CD4-positive, alpha-beta T cell (primary cell): ENCODE data around the gene LRRFIP2. TPM values are rescaled to one million over a fixed set of nuclear protein-coding genes. Genes with fewer than 3 reads are reported as not detected.
"Not testable (repeated sequence)": the region's sequence is repeated elsewhere in the genome, so short reads cannot be mapped to it uniquely, and the experiment has no call there.

ENCODE experiments used
- ATAC-seq: fragments of 200-7000 bp; cut with Tn5 transposase; one replicate; pipeline ENCODE4 v1.10.0; 2022; ENCODE audit warnings: mild to moderate bottlenecking; ENCODE audit not compliant: poor library complexity
- CTCF ChIA-PET: fragments of 350-600 bp; sonication (Branson Sonifier 250); formaldehyde crosslinking; loops from one replicate; lab custom pipeline; 2021; ENCODE audit warnings: antibody characterized with exemption, inconsistent platforms; lab: Charles Lee
- POLR2A ChIA-PET: fragments of 350-600 bp; sonication (Branson Sonifier 250); formaldehyde crosslinking; loops from one replicate; lab custom pipeline; 2021; ENCODE audit warnings: antibody characterized with exemption, inconsistent platforms; lab: Charles Lee
- DNase-seq, 14 experiments: peaks; one replicate each; pipeline ENCODE4 v3.0.0-alpha.2; 2013 to 2020; ENCODE audit warnings: mixed read lengths in 2 of 14
- H3K27ac ChIP-seq, 2 donors: one replicate each; pipeline versions ENCODE4 v1.5.1 to v1.7.0; 2013; ENCODE audit warnings: low read length in 2 of 2, low read depth in 1 of 2, mild to moderate bottlenecking in 1 of 2
- H3K27me3 ChIP-seq, 2 experiments: 1 replicate in 1 of 2; 2 replicates in 1 of 2; pipeline versions ENCODE4 v1.6.1 to v1.7.0; 2013; ENCODE audit warnings: low read length in 2 of 2, control low read depth in 1 of 2, mild to moderate bottlenecking in 1 of 2, moderate library complexity in 1 of 2; ENCODE audit not compliant: insufficient read depth in 2 of 2, control insufficient read depth in 1 of 2
- H3K36me3 ChIP-seq: one replicate; pipeline ENCODE4 v1.6.1; 2013; ENCODE audit warnings: low read length, control low read depth; ENCODE audit not compliant: insufficient read depth
- H3K4me1 ChIP-seq: one replicate; pipeline ENCODE4 v1.6.1; 2013; ENCODE audit warnings: low read length, control low read depth; ENCODE audit not compliant: insufficient read depth
- H3K4me3 ChIP-seq: one replicate; pipeline ENCODE4 v1.5.1; 2013; ENCODE audit warnings: mild to moderate bottlenecking, low read length, moderate library complexity
- H3K9me3 ChIP-seq, 2 experiments: 1 replicate in 1 of 2; 2 replicates in 1 of 2; pipeline versions ENCODE4 v1.6.1 to v1.7.0; 2013; ENCODE audit warnings: low read length in 2 of 2, mild to moderate bottlenecking in 2 of 2, control low read depth in 1 of 2, moderate library complexity in 1 of 2; ENCODE audit not compliant: control insufficient read depth in 1 of 2, insufficient read depth in 1 of 2
- H3K27ac Mint-ChIP-seq: one replicate; pipeline ENCODE4 v1.8.0; 2020; ENCODE audit warnings: mixed read lengths
- H3K27me3 Mint-ChIP-seq: one replicate; pipeline ENCODE4 v1.8.0; 2021; ENCODE audit warnings: mixed read lengths
- H3K36me3 Mint-ChIP-seq: one replicate; pipeline ENCODE4 v1.8.0; 2021; ENCODE audit warnings: low read depth, mixed read lengths
- H3K4me1 Mint-ChIP-seq: one replicate; pipeline ENCODE4 v1.8.0; 2021; ENCODE audit warnings: low read depth, mixed read lengths
- H3K4me3 Mint-ChIP-seq: one replicate; pipeline ENCODE4 v1.8.0; 2020; ENCODE audit warnings: mild to moderate bottlenecking, mixed read lengths
- H3K9me3 Mint-ChIP-seq: one replicate; pipeline ENCODE4 v1.8.0; 2020; ENCODE audit warnings: mixed read lengths
- intact Hi-C, 2 experiments: fragments of 100-400 bp; cut with DNase I in 1 of 2; cut with micrococcal nuclease in 1 of 2; formaldehyde crosslinking; loops; one replicate each; pipeline versions ENCODE4 v1.15.1 to v1.9.0; 2023 to 2025; cut with DNase I, micrococcal nuclease
- total RNA-seq, 174 experiments: library from RNA in 2 of 174; stranded (reverse) in 2 of 174; gene quantifications; one replicate each; pipeline ENCODE4 v1.2.3 and lab custom pipeline; 2021 to 2026
- TF ChIP-seq, protein P1 (sequence below): fragments of 200-600 bp; IDR thresholded peaks from one replicate; pipeline ENCODE4 v1.8.0; 2022; ENCODE audit warnings: antibody characterized with exemption, mild to moderate bottlenecking

Gene LRRFIP2
- total RNA-seq, 2 experiments from 2014 or later: 34.2 to 34.8 TPM

GRCh38 chr3:37123292-37123691 is 51.1 kb downstream of the LRRFIP2 start:
- no peak overlapping the region for H3K27ac Mint-ChIP-seq
- H3K4me1 ChIP-seq: no peaks in the 10 kb centered on the region
- no peak for ATAC-seq
- peaks cover 41% of the 10 kb centered on the region for H3K36me3 Mint-ChIP-seq
- no peaks in the 10 kb centered on the region for H3K27me3 Mint-ChIP-seq
- no peaks in the 10 kb centered on the region for H3K9me3 Mint-ChIP-seq
- TF ChIP-seq, protein P1, sequence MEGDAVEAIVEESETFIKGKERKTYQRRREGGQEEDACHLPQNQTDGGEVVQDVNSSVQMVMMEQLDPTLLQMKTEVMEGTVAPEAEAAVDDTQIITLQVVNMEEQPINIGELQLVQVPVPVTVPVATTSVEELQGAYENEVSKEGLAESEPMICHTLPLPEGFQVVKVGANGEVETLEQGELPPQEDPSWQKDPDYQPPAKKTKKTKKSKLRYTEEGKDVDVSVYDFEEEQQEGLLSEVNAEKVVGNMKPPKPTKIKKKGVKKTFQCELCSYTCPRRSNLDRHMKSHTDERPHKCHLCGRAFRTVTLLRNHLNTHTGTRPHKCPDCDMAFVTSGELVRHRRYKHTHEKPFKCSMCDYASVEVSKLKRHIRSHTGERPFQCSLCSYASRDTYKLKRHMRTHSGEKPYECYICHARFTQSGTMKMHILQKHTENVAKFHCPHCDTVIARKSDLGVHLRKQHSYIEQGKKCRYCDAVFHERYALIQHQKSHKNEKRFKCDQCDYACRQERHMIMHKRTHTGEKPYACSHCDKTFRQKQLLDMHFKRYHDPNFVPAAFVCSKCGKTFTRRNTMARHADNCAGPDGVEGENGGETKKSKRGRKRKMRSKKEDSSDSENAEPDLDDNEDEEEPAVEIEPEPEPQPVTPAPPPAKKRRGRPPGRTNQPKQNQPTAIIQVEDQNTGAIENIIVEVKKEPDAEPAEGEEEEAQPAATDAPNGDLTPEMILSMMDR: no peak
- ChIA-PET CTCF (no interaction called here), POLR2A (no interaction called here)
- H3K4me3 Mint-ChIP-seq: no peak overlapping the region
- H3K9me3 ChIP-seq: no peaks in the 10 kb centered on the region
- H3K36me3 ChIP-seq: no peaks in the 10 kb centered on the region
- H3K27me3 ChIP-seq: no peaks in the 10 kb centered on the region
- no peak for DNase-seq
- no peaks in the 10 kb centered on the region for H3K4me1 Mint-ChIP-seq
- no peak overlapping the region for H3K4me3 ChIP-seq
- H3K27ac ChIP-seq: no peak overlapping the region
- intact Hi-C loops: no loop called here

DNA sequence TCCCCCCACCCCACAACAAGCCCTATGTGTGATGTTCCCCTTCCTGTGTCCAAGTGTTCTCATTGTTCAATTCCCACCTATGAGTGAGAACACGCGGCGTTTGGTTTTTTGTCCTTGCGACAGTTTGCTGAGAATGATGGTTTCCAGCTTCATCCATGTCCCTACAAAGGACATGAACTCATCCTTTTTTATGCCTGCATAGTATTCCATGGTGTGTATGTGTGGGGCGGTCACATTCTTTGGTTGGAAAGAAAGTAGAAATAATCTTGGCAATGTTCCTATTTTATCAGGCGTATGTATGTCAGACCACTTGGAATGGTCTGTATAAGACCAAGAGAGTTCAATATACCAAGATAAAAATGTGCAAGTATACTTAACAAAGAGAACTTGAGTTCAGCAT is 52.3 kb downstream of the LRRFIP2 start:
- H3K9me3 Mint-ChIP-seq, H3K27me3 Mint-ChIP-seq, H3K27me3 ChIP-seq, H3K4me3 Mint-ChIP-seq, H3K4me1 ChIP-seq, H3K36me3 ChIP-seq, H3K27ac ChIP-seq, POLR2A ChIA-PET, CTCF ChIA-PET, intact Hi-C loops, H3K27ac Mint-ChIP-seq, H3K4me3 ChIP-seq, ATAC-seq, H3K9me3 ChIP-seq, DNase-seq, H3K4me1 Mint-ChIP-seq: not testable (repeated sequence)
- peaks cover 38% of the 10 kb centered on the region for H3K36me3 Mint-ChIP-seq

DNA sequence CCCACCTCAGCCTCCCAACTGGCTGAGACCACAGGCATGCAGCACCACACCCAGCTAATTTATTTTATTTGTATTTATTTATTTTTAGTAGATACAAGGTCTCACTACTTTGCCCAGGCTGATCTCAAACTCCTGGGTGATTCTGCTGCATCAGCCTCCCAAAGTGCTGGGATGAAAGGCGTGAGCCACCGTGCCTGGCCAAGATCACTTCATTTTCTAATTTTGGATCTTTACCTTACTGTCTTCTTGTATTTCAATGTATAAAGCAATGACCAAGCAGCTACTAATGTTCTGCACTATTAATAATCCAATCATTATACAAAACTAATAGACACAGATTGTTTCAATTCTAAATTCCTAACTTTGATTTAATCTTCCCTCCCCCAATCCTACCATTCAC is 56.2 kb downstream of the LRRFIP2 start:
- ChIA-PET POLR2A (no interaction called here), CTCF (interaction anchor here (1.0 kb wide), 1 partner anchor 13 kb away, joined by 4 read pairs; no protein-coding TSS in a partner anchor)
- Histone ChIP-seq H3K4me1 (no peaks in the 10 kb centered on the region), H3K9me3 (no peaks in the 10 kb centered on the region), H3K27me3 (no peaks in the 10 kb centered on the region), H3K4me3 (no peak overlapping the region), H3K27ac (no peak overlapping the region), H3K36me3 (no peaks in the 10 kb centered on the region)
- no peaks in the 10 kb centered on the region for H3K4me1 Mint-ChIP-seq
- DNase-seq (no peak), ATAC-seq (no peak)
- intact Hi-C loops: no loop called here
- no peaks in the 10 kb centered on the region for H3K27me3 Mint-ChIP-seq
- H3K9me3 Mint-ChIP-seq: no peaks in the 10 kb centered on the region
- H3K4me3 Mint-ChIP-seq: no peak overlapping the region
- TF ChIP-seq, protein P1: no peak
- H3K36me3 Mint-ChIP-seq: peaks cover 32% of the 10 kb centered on the region
- H3K27ac Mint-ChIP-seq: no peak overlapping the region

- Mint-ChIP-seq H3K4me1 (no peaks in the 10 kb centered on the region), H3K4me3 (no peak overlapping the region), H3K27me3 (no peaks in the 10 kb centered on the region), H3K9me3 (no peaks in the 10 kb centered on the region), H3K27ac (no peak overlapping the region), H3K36me3 (peaks cover 31% of the 10 kb centered on the region)
- ChIA-PET POLR2A (no interaction called here), CTCF (interaction anchor here (0.7 to 1.0 kb wide), 2 partner anchors 14 to 28 kb away, joined by 4 read pairs; no protein-coding TSS in a partner anchor)
- Histone ChIP-seq H3K4me1 (no peaks in the 10 kb centered on the region), H3K36me3 (no peaks in the 10 kb centered on the region), H3K9me3 (no peaks in the 10 kb centered on the region), H3K4me3 (no peak overlapping the region), H3K27ac (no peak overlapping the region), H3K27me3 (no peaks in the 10 kb centered on the region)
- ATAC-seq (no peak), DNase-seq (no peak)
- intact Hi-C loops: no loop called here
- TF ChIP-seq, protein P1: no peak
These were observed 56.8 kb downstream of the LRRFIP2 start for GRCh38 chr3:37117548-37117947.
